ENCODE measurements around the gene DLAT.

DNA sequence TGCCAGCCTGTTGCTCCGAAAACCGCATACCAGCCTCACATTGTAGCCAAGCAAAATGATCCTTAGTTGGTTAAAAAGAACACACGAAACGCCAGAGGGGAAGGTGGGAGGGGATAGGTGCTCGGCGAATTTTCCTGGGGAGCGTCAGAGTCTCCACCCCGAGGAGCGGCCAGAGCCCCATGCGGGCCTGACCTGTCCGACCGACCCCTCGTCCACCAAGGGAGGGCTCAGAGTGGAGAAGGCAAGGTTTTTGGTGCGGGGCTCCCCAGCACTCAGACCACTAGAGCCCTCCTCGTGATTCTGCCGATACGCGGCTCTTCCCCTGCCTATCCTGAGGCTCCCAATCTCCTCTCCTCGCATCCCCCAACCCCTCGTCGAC, 48.5 kb upstream of the DLAT start:
- TF ChIP-seq, protein P1, sequence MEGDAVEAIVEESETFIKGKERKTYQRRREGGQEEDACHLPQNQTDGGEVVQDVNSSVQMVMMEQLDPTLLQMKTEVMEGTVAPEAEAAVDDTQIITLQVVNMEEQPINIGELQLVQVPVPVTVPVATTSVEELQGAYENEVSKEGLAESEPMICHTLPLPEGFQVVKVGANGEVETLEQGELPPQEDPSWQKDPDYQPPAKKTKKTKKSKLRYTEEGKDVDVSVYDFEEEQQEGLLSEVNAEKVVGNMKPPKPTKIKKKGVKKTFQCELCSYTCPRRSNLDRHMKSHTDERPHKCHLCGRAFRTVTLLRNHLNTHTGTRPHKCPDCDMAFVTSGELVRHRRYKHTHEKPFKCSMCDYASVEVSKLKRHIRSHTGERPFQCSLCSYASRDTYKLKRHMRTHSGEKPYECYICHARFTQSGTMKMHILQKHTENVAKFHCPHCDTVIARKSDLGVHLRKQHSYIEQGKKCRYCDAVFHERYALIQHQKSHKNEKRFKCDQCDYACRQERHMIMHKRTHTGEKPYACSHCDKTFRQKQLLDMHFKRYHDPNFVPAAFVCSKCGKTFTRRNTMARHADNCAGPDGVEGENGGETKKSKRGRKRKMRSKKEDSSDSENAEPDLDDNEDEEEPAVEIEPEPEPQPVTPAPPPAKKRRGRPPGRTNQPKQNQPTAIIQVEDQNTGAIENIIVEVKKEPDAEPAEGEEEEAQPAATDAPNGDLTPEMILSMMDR (IDR thresholded peaks at IDR 0.05), result no peak
- TF ChIP-seq POLR2AphosphoS5 (IDR thresholded peaks at IDR 0.05), result no peak
